Measurements from ENCODE around the gene FAM170B.

GRCh38 chr10:49132362-49132737, 1.5 kb downstream of the FAM170B start:
- TF ChIP-seq CTCF (IDR thresholded peaks at IDR 0.05), result no peak
- TF ChIP-seq POLR2A (IDR thresholded peaks at IDR 0.05), result no peak

Data from uterus (tissue), 2 donors.